Neural crest cell (in vitro differentiated cells): ENCODE data around the gene PRKN. TPM values are rescaled to one million over a fixed set of nuclear protein-coding genes. Genes with fewer than 3 reads are reported as not detected.

Experiments used
- DNase-seq: peaks from one replicate; pipeline ENCODE4 v3.0.0; 2021; ENCODE audit warnings: low read depth, mixed read lengths, low spot score
- H3K27ac Mint-ChIP-seq: one replicate; pipeline ENCODE4 v1.8.0; 2021; ENCODE audit warnings: mild to moderate bottlenecking, mixed read lengths; ENCODE audit not compliant: unreplicated experiment
- H3K27me3 Mint-ChIP-seq: 2 replicates; pipeline ENCODE4 v1.8.0; 2021; ENCODE audit warnings: low read depth, mild to moderate bottlenecking, mixed read lengths
- H3K36me3 Mint-ChIP-seq: 2 replicates; pipeline ENCODE4 v1.8.0; 2021; ENCODE audit warnings: low read depth, mild to moderate bottlenecking, mixed read lengths
- H3K4me1 Mint-ChIP-seq: 2 replicates; pipeline ENCODE4 v1.8.0; 2021; ENCODE audit warnings: mixed read lengths
- H3K4me3 Mint-ChIP-seq: one replicate; pipeline ENCODE4 v1.8.0; 2021; ENCODE audit warnings: mild to moderate bottlenecking, mixed read lengths
- H3K9me3 Mint-ChIP-seq: 2 replicates; pipeline ENCODE4 v1.8.0; 2021; ENCODE audit warnings: mixed read lengths
- total RNA-seq: library from RNA; stranded (reverse); gene quantifications from 2 replicates; pipeline ENCODE4 v1.2.1, GENCODE V29; 2021
- TF ChIP-seq, protein P1 (sequence below): fragments of 200-600 bp; sonication (generic); conservative IDR thresholded peaks from 2 replicates; pipeline ENCODE4 v1.5.0; 2021; ENCODE audit warnings: antibody characterized with exemption, mild to moderate bottlenecking

PRKN gene
- total RNA-seq, 1 donor from 2014 or later: 3.2 TPM

DNA sequence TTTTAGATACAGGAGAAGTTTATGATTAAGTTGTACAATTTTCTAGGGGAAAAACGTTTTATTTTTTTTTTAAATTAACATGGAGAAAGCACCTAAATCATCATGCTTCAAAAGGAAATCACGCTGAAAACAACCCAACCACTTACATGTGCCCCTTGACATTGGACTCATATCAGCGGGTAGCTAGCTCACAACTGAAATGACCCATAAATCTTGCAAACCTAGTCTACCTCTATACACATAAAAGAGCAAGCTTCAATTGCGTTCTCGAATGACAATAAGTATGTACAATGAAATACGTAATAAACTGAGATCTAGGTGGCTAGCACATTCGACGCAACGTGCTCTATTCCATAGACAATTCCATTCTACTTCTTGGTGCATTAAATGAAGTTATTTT is 730.8 kb downstream of the PRKN start:
- H3K27me3 Mint-ChIP-seq: no peaks in the 10 kb centered on the region
- no peaks in the 10 kb centered on the region for H3K4me1 Mint-ChIP-seq
- no peak for DNase-seq
- peaks cover 11% of the 10 kb centered on the region for H3K9me3 Mint-ChIP-seq
- TF ChIP-seq, protein P1, sequence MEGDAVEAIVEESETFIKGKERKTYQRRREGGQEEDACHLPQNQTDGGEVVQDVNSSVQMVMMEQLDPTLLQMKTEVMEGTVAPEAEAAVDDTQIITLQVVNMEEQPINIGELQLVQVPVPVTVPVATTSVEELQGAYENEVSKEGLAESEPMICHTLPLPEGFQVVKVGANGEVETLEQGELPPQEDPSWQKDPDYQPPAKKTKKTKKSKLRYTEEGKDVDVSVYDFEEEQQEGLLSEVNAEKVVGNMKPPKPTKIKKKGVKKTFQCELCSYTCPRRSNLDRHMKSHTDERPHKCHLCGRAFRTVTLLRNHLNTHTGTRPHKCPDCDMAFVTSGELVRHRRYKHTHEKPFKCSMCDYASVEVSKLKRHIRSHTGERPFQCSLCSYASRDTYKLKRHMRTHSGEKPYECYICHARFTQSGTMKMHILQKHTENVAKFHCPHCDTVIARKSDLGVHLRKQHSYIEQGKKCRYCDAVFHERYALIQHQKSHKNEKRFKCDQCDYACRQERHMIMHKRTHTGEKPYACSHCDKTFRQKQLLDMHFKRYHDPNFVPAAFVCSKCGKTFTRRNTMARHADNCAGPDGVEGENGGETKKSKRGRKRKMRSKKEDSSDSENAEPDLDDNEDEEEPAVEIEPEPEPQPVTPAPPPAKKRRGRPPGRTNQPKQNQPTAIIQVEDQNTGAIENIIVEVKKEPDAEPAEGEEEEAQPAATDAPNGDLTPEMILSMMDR: no peak
- H3K27ac Mint-ChIP-seq: no peak overlapping the region
- H3K36me3 Mint-ChIP-seq: peaks cover 2% of the 10 kb centered on the region
- H3K4me3 Mint-ChIP-seq: no peak overlapping the region

DNA sequence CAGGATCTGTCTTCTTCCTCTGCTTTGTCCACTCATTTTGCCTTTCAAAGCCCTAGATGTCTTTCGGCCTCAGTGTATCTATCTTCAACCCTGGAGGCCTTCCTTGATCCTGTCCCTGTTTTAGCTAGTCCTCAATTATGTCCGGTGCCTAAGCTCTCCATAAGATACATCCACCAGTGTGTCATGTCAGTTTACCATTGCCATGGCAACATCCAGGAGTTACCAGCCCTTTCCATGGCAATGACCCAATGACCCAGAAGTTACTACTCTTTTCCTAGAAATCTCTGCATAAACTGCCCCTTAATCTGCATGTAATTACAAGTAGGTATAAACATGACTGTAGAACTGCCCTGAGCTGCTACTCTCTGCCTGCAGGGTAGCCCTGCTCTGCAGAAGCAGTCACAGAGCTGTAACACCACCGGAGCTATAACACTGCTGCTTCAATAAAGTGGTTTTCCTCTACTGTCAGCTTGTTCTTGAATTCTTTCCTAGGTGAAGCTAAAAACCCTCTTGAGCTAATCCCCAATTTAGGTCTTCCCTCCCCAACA is 741.6 kb downstream of the PRKN start:
- no peak overlapping the region for H3K27ac Mint-ChIP-seq
- peaks cover 7% of the 10 kb centered on the region for H3K36me3 Mint-ChIP-seq
- H3K4me3 Mint-ChIP-seq: no peak overlapping the region

DNA sequence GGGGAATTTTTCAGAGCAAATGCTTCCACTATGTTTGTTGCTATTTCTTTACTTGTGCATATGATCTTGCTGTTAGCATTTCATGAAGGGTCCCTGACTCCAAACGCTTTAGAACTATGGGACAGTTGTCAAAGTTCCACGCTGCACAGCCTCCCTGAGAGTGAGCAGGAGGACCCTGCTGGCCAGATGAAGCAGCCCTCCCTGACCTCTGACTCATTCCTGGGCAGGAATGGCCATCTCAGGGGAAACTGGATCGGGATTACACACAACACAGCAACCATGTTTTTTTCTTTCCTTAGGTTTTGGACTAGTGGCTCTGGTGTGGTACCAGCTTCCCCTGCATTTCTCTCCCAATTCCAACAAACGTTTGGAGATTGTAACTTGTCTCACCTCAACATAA is 742.9 kb downstream of the PRKN start:
- no peak for DNase-seq
- H3K4me1 Mint-ChIP-seq: peaks cover 7% of the 10 kb centered on the region
- H3K27me3 Mint-ChIP-seq: no peaks in the 10 kb centered on the region
- H3K27ac Mint-ChIP-seq: no peak overlapping the region
- TF ChIP-seq, protein P1: no peak
- H3K36me3 Mint-ChIP-seq: peaks cover 3% of the 10 kb centered on the region
- peaks cover 2% of the 10 kb centered on the region for H3K9me3 Mint-ChIP-seq
- H3K4me3 Mint-ChIP-seq: no peak overlapping the region

More for the DNA sequence above, 741.6 kb downstream of the PRKN start:
- TF ChIP-seq, protein P1: no peak
- no peak for DNase-seq
- Mint-ChIP-seq H3K27me3 (no peaks in the 10 kb centered on the region), H3K9me3 (peaks cover 2% of the 10 kb centered on the region), H3K4me1 (peaks cover 7% of the 10 kb centered on the region)

DNA sequence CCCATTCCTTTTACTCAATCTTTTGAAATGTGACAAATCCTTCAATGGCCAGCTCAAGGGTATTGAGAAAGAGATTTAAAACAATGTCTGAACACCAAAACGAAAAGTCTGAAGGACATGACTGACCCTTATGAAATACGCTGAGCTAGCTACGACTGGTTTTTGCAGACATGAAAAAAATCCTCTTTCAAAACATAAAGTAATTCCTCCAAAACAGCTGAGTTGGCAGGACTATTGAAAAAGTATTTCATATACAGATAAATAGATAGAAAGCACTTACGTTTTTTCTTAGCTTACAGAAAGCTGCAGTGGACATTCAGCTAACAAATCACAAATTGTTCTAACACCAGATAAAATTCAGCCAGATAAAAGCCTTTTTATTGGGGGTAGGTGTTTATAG is 751.0 kb downstream of the PRKN start:
- TF ChIP-seq, protein P1: no peak
- no peaks in the 10 kb centered on the region for H3K36me3 Mint-ChIP-seq
- no peak for DNase-seq
- H3K27me3 Mint-ChIP-seq: no peaks in the 10 kb centered on the region
- H3K4me3 Mint-ChIP-seq: no peak overlapping the region
- no peak overlapping the region for H3K27ac Mint-ChIP-seq
- no peaks in the 10 kb centered on the region for H3K4me1 Mint-ChIP-seq
- peaks cover 3% of the 10 kb centered on the region for H3K9me3 Mint-ChIP-seq

DNA sequence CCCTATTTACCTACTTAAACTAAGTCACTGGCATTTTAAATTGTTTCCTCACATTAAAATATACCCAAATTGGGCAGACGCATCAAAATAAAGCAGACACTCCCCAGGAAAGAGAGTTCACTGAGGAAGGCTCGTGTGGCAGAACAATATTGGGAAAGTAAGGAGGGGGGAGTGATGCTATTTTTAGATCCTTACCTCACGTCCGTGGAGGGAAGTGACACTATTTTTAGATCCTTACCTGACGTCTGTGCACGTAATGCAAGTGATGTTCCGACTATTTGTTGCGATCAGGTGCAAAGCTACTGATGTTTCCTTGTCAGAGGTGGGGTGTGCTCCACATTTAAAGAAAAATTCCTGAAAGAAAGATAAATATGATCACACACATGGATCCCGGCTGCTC is 754.5 kb downstream of the PRKN start:
- Mint-ChIP-seq H3K27ac (no peak overlapping the region), H3K4me3 (no peak overlapping the region), H3K36me3 (no peaks in the 10 kb centered on the region), H3K4me1 (no peaks in the 10 kb centered on the region), H3K27me3 (no peaks in the 10 kb centered on the region), H3K9me3 (peaks cover 3% of the 10 kb centered on the region)
- no peak for DNase-seq
- TF ChIP-seq, protein P1: no peak
